COLO829 (cell line): ENCODE data around the gene DNAJC6.

ENCODE experiments used
- DNase-seq: peaks from one replicate; pipeline ENCODE4 v3.0.0; 2012; ENCODE audit warnings: low spot score

Gene DNAJC6

DNA sequence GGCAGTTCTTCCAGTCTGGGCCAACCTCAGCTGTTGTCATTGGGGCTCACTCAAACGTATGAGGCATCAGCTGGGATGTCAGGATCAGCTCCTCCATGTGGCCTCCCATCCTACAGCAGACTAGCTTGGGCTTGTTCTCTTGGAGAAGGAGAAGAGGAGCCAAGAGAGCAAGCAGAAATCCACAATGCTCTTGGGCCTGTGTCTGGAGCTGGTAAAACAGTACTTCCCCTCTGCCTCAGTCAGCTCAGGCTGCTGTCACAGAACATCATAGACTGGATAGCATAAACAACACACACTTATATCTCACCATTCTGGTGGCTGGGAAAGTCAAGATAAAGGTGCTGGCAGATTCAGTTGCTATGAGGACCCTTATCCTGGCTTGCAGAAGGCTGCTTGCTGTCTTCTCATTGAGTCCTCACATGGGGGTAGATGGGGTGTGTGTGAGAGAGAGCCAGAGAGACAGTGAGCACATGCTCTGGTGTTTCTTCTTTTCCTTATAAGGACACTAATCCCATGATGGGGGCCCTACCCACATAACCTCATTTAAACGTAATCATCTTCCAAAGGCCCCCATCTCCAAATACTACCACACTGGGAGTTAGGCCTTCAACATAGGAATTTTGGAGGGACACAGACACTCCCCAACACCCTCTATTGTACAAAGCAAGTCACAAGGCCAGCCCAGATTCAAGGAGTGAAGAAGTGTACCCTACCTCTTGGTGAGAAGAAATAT, 16.3 kb upstream of the DNAJC6 start:
- no peak for DNase-seq

DNA sequence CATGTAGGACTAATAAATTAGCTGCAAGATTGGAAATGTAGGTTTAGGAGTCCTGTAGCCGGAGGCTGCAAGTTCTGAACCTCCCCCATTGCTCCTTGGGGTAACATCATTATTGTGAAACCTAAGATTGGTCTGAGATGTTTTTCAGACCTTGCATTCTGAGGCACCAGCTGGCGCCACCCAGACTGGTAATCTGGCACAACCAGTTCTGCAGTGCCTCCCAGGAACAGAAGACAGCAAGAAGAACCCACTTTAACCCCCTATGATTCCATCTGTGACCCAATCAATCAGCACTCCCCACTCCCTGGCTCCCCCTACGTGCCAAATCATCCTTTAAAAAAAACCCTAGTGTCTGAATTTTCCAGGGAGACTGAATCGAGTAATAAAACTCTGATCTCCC, 11.6 kb upstream of the DNAJC6 start:
- no peak for DNase-seq

DNA sequence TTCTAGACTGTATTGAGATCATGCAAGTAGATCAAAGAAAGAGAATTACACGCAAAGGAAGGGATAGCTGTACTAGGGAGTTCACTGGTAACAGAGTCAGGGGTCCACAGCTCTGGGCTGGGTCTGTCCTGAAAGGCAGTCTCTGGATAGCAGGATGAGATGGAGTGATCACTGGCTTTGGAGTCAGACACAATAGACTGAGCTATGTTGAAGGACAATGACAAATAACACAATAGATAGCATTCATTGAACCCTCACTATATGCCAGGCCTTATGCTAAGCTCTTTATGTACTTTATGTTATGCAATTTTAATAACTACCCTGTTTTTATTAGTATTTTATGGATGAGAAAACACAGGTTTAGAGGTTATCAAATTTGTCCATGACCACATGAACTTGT, 10.0 kb upstream of the DNAJC6 start:
- no peak for DNase-seq

DNA sequence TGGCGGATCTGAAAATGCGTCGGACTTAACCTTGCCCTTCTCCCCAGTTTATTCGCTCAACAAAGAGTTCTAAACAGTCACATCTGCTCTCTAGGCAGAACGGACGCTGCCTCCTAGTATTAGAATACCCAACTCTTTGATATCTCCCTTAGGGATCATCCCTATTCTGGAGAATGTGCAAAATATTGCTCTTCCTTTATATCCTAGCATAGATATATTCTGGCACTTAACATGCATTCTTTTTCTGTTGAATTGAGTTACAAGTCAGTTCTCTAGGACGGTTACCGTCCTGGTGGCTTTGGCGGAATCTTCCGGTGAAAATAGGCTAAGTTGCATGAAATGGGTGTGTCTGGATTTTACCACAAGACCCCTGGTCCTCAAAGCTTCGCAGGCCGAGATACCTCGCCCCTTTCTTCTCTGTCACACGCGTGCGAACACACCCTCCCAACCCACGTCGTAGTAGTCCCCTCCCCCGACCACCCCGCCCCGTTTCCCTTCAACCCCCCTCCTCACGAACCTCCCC, 501 bp upstream of the DNAJC6 start:
- DNase-seq = no peak

DNA sequence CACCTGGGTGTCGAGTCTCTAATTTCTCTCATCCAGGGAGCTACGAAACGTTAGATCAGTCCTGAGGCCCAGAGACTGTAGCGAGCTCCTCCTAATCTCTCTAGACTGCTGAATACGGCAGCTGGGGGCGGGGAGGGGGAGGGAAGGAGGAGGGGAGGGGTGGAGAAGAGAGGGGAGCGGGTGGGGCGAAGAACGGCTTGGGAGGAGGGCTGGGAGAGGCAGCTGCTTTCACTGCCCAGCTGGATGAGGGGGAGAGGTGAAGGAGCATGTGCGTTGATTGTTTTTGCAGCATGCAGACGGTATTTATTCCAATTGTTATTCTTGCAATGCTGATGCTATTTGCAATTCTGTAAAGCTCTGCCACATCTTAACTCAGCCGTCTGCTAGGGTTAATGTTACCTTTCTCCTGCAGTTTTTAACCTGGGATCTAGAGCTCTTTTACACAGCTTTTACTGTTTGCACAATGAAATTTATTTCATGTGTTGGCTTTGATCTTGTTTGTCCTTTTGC, 790 bp downstream of the DNAJC6 start:
- DNase-seq = no peak

DNA sequence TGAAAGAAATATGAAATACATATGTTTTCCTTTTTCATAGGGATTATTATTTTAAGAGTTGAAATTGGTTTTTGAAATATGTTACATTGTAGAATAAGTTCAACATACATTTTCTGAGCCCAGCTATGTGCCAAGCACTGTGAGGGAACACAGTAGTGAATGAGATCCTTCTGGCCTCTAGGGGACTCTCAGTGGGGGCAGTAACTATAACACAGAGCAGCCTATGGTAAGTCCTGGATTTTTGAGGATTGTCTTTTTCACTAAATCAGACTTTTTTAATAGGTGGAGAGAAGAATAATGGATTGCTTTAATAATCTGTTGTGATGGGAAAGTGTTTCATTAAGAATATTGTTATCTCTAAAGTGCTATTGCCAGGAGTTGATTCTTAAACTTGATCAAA, 2.4 kb downstream of the DNAJC6 start:
- no peak for DNase-seq

DNA sequence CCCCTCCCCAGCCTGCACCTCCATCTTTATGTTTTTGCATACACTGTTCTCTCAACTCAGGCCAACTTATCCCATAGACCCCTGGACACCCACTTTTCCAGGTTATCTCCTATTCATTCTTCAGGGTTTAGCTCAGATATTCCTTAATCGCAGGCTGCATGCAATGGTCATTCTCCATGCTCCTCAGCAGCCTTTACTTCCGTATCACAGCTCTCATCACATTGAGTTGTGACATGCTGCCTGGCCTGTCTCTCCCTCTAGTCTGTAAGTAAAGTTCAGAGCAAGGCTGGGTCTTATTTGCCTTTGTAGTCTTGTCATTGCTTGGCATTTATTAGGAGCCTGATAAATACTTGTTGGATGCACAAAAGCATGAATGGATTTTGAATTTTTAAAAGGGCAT, 6.9 kb downstream of the DNAJC6 start:
- no peak for DNase-seq

DNA sequence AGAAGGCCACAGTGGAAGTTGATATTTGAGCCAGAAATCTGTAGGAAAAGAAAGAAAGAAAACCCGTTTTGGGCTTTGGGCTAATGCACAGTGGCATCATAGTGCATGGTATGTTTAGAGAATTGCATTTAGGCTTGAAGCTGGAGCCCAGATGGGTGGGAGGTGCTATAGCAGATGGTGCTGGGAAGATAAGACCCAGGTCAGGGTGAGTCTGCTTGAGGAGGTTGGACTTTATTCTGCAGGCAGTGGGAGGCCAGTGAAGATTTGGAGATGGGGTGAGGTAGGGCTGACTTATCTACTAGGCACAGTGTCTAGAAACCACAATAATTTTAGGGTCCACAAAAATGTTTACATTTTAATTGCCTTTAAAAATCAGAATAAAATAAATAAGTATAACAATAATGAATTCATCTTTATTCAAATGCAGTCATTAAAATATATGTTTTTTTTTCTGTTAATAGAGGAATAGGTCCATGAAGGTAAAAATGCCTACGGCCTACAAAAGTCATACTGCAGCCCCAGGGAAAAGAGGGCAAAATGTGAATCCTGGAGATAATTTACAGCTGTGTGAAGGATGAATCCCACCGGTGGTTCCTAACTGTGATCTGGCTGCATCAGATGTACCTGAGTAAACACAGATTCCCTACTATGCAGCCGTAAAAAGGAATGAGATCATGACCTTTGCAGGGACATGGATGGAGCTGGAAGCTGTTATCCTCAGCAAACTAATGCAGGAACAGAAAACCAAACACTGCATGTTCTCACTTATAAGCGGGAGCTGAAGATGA, 8.7 kb downstream of the DNAJC6 start:
- DNase-seq = no peak

DNA sequence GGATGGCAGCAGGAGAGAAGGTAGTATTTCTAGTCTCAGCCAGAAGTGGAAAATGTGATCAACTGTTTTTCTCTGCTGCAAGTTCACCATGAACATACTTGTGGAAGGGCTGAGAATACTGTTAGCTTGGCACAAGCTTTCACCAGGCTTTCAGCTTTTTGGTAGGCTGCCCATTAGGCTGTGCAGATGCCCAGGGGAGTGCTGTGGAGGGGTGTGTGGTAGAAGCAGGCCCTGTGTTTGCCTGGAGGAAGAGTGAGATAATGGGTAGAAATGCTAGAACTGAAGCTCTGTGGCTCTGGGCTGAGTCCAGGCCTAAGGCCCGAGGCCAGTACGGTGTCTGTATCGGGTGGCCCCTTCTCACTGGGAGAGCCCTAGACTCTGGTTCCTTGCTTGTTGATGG, 9.8 kb downstream of the DNAJC6 start:
- no peak for DNase-seq

DNA sequence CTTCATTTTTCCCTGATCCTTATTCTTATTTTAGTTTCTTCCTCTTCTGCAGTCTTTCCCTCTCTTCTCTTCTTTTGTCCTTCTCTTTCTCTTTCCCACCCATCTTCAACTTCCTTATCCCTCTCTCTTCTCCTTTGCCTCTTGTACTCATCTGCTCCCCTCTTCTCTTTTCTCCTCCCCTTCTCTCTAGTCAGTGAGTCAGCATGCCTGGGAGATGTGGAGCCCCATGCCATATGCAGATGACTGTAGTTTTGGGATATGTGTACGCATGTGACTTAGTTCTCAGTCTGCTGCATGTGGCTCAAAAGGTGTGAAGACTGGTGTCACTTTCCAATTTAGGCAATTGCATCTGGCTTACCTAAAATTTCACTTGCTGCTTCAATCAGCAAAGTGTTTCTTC, 10.4 kb downstream of the DNAJC6 start:
- no peak for DNase-seq

DNA sequence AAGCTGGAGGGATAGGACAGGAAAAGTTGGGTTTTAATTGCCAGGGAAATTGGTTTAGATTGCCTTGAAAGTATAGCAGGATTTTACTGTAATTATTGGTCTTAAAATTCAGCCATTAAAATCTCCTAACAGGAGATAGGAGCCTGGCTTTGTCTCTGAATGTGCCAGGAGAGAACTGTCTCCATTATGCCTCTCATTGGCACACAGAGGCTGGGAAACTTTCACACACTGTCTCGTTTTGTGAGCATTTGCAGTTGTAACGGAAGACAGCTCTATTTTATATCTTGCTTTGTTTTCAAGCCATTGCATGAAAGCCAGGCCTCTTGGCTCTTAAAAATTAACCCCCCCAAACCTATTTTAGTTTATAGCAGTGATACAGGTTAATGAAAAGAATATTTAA, 12.5 kb downstream of the DNAJC6 start:
- no peak for DNase-seq

DNA sequence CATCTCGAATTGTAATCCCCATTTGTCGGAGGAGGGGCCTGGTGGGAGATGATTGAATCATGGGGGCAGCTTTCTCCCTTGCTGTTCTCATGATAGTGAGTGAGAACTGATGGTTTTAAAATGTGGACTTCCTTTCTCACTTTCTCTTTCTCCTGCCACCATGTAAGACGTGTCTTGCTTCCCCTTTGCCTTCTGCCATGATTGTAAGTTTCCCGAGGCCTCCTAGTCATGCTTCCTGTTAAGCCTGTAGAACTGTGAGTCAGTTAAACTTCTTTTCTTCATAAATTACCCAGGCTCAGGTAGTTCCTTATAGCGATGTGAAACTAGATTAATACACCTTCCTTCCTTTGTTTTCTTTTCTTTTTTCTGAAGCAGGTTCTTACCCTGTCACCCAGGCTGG, 13.9 kb downstream of the DNAJC6 start:
- no peak for DNase-seq

DNA sequence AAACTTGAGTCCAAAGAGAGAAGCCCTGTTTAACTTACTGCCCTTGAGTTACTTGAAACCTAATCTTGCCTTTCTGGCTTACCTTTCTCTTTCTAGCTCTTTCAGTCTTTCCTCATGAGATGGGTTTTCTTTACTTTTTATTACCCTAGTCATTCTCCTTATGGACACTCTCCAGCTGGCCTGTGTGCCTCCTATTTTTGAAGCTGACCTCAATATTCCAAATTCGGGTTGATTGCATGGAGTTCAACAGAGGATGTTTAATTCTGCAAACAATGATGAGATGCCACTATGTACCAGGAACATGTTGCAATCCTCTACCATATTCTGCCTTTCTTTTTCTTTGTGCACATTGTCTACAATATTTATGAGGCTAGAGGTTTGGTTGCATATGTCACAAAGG, 20.7 kb downstream of the DNAJC6 start:
- DNase-seq = no peak

DNA sequence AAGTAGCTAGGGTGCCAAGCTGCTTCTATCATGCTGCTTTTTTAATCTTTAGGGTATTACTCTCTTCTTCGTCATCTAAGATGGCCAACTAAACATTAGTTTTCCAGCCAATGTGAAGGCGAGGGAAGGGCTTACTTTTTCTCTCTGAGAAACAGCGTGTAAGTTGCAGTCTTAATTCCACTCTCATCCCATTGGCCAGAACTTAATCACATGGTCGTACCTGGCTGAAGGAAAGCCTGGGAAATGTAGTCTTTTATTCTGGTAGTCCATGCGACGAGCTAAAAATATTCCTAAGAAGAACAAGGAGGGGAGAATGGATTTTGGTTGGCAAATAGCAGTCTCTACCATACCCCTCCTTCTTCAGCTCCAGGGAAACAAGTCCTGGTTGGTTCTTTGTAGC, 21.5 kb downstream of the DNAJC6 start:
- DNase-seq = no peak

DNA sequence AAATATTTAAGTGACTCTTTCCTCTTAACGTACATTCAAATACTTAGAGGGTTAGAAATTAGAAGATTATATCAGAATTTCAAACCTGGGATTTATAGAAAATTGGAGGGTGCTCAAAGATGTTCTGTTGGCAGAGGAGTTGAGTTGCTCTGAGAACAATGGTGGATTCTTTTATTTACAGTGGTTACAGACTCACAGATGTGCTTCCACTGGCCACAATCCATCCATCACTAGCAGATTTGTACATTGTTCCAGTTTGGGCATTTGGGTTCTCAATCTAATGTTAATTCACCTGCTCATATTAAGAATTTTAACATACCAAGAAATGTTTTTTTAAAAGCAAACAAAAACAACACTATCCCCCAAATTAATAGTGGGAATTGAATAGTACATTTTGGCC, 23.5 kb downstream of the DNAJC6 start:
- DNase-seq = no peak

DNA sequence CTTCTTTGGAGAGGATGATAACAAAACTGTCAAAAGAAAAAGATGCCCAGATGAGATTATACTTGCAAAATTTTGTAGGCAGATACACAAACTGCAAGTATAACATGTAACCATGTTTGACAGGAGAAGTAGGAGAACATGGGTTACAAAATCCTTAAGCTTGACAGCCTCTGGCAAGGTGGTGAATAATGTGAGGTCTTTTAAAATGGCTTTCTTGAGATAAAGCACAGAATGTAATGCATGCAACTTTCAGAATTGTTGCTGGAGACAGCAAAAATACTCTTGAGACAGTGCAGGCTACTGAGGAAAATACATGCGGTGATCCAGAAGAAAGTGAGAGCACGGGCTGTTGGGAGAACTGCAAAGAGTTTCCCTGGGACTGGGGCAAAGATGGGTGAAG, 24.7 kb downstream of the DNAJC6 start:
- no peak for DNase-seq

DNA sequence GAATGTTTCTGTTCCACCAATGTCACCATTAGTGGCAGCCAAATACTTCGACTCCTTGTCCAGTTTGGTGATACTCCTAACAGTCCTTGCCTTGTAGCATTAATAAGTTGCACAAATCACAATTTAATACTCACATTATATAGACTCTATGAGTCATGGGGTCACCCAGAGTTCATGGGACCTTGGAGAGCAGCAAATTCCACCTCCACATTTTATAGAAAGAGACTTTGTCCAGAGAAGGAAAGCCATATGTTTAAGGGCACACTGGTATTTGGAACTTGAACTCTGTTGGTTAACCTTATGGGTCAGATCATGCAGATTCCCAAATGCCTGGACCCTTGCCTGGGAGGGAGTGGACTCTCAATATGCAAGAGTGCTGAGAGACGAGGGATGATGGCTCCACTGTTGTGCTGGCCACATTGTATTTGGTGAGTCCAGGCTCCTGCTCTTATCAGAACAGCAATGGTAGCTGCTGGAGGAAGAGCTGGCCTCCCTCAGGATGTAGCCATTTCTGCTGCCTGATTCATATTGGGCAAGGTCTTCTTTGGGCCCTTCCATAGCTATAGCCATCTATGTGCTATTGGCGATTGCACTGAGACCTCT, 30.6 kb downstream of the DNAJC6 start:
- DNase-seq = peak; percentile 63

DNA sequence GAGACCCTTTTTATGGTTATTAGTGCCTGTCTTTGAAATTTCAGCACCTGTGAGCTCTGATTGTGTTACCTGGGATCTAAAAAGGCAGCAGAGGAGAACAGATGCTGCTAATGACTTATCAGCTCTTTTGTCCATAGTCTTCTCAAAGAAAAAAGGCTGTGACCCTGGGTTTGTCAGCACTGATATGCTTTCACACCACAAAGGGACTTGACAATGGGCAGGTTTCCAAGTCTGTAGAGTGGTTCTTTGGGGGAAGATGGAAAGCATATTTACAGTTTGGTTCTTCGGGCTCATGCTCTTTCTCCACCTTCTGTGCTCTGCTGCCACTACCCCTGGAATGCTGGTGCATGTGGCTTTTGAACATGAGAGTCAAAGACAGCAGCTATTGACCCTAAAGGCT, 32.0 kb downstream of the DNAJC6 start:
- DNase-seq = no peak

DNA sequence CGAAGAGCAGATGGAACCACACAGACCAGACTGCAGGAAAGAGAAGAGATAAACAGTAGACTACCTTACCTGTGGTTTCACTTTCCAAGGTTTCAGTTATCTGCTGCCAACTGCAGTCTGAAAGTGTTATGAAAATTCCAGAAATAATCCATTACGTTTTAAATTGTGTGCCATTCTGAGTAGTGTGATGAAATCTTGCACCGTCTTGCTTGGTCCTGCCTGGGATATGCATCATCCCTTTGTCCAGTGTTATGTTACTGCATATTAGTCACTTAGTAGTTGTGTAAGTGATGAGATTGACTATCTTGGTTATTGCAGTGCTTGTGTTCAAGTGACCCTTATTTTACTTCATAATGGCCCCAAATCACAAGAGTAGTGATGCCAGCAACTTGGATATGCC, 33.9 kb downstream of the DNAJC6 start:
- DNase-seq = no peak

DNA sequence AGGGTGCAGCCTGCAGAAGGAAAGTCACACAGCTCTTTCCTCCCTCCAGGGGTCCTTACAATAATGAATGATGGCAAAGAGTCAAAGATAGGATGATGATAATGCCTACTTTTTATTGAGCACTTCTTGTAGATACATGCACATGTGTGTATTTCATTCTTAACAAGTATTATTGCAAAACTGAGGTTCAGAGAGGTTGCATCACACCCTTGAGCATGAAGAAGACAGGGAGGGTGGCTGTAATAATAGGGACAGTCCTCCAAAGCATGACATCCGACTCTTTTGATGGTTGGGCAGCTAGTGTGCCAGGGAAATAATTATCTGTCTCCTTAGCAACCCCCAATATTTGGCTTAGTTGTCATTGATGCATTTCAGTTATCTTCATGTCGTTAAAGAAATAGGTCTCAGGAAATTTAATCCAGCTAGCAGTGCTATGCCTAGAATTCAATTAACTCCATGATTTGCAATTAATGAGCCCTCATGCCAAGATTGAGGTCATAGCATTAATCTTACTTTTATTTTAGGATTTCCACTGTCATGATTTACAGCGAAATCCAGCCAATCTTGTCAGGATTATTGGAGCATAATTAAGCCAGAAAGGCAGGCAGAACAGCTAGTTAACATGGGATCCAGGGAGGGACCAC, 35.0 kb downstream of the DNAJC6 start:
- DNase-seq = no peak

DNA sequence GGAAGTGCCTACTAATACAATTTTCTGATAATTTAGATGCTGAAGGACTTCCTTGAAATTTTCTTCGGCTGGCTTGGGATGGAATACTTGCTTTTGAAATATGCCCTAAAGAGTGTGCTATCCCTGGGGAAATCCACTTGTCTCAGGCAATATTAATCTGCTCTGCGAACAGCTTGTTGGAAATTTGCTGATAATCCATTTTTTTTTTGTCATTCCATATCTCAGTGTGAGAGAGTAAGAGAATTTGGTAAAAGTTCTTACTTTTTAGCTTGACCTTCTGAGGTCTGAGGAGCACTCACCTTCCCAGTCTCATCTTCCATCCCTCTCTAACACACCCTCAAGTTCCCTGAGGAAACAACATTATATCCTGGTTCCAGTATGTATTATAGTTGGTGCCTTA, 36.8 kb downstream of the DNAJC6 start:
- DNase-seq = no peak

DNA sequence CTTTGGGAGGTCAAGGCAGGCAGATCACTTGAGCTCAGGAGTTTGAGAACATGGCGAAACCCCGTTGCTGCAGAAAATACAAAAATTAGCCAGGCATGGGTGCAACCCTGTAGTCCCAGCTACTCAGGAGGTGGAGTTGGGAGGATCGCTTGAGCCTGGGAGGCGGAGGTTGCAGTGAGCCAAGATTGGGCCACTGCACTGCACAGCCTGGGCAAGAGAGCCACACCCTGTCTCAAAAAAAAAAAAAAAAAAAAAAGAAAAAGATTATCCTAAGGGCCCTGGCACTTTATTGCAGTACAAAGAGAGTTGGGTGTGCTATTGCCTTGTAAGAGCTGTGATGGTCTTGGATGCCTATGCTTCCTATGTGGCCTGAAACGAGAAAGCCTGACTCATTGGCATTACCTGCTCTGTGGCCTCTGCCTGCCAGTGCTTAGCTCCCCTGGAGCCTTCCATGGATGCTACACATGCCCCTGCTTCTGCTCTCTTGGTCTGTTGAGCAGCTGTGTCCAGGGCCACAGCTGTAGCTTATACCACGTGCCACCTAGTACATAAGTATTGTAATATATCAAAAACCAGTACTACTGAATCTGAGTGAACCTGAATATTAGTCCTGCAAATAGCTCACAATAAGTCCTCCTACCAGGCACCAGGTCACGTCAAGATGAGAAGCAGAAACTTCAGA, 45.8 kb downstream of the DNAJC6 start:
- no peak for DNase-seq
